H9 (cell line): ENCODE results near the gene SYNPO2. TPM values are rescaled to one million over a fixed set of nuclear protein-coding genes. Genes with fewer than 3 reads are reported as not detected.

ENCODE experiments used
- DNase-seq: peaks from one replicate; pipeline ENCODE4 v3.0.0-alpha.2; 2017
- H2AFZ ChIP-seq: one replicate; pipeline ENCODE4 v1.6.1; 2013; ENCODE audit warnings: mild to moderate bottlenecking, low read length, control low read depth, moderate library complexity
- H2AK5ac ChIP-seq: 2 replicates; pipeline ENCODE4 v1.6.1; 2013; ENCODE audit warnings: low read length, control low read depth, mixed read lengths; ENCODE audit not compliant: insufficient read length
- H2BK120ac ChIP-seq: one replicate; pipeline ENCODE4 v1.6.1; 2013; ENCODE audit warnings: low read depth, mild to moderate bottlenecking, low read length, control low read depth, inconsistent platforms; ENCODE audit not compliant: poor library complexity, severe bottlenecking
- H2BK12ac ChIP-seq: 2 replicates; pipeline ENCODE4 v1.6.1; 2013; ENCODE audit warnings: low read length, control low read depth, mixed read lengths, low read depth; ENCODE audit not compliant: insufficient read length
- H2BK15ac ChIP-seq: 2 replicates; pipeline ENCODE4 v1.6.1; 2013; ENCODE audit warnings: low read depth, low read length, control low read depth
- H2BK20ac ChIP-seq: one replicate; pipeline ENCODE4 v1.6.1; 2013; ENCODE audit warnings: low read depth, mild to moderate bottlenecking, low read length, control low read depth, inconsistent platforms; ENCODE audit not compliant: poor library complexity, severe bottlenecking
- H2BK5ac ChIP-seq: 2 replicates; pipeline ENCODE4 v1.6.1; 2013; ENCODE audit warnings: low read length, control low read depth, mixed read lengths; ENCODE audit not compliant: insufficient read length
- H3K14ac ChIP-seq: 2 replicates; pipeline ENCODE4 v1.6.1; 2013; ENCODE audit warnings: low read length, control low read depth; ENCODE audit not compliant: insufficient read depth
- H3K18ac ChIP-seq: 2 replicates; pipeline ENCODE4 v1.6.1; 2013; ENCODE audit warnings: low read depth, mild to moderate bottlenecking, mixed read lengths, low read length, control low read depth; ENCODE audit not compliant: insufficient read length
- H3K23ac ChIP-seq: 2 replicates; pipeline ENCODE4 v1.6.1; 2013; ENCODE audit warnings: low read length, control low read depth, mixed read lengths, low read depth; ENCODE audit not compliant: insufficient read length
- H3K23me2 ChIP-seq: 2 replicates; pipeline ENCODE4 v1.6.1; 2013; ENCODE audit warnings: low read depth, mild to moderate bottlenecking, mixed read lengths, low read length, control low read depth; ENCODE audit not compliant: insufficient read length, poor library complexity, severe bottlenecking
- H3K27ac ChIP-seq: 2 replicates; pipeline ENCODE4 v1.5.1; 2013; ENCODE audit warnings: low read length, control low read depth, mixed read lengths, low read depth; ENCODE audit not compliant: insufficient read length
- H3K27me3 ChIP-seq: 2 replicates; pipeline ENCODE4 v1.6.1; 2013; ENCODE audit warnings: low read length, control low read depth, inconsistent platforms; ENCODE audit not compliant: insufficient read depth
- H3K4ac ChIP-seq: 2 replicates; pipeline ENCODE4 v1.6.1; 2013; ENCODE audit warnings: low read depth, mild to moderate bottlenecking, control low read depth, inconsistent platforms, low read length, moderate library complexity
- H3K4me1 ChIP-seq: 2 replicates; pipeline ENCODE4 v1.6.1; 2013; ENCODE audit warnings: low read length, control low read depth, inconsistent platforms; ENCODE audit not compliant: insufficient read depth
- H3K4me2 ChIP-seq: 2 replicates; pipeline ENCODE4 v1.6.1; 2013; ENCODE audit warnings: low read length, control low read depth, mixed read lengths; ENCODE audit not compliant: insufficient read length, insufficient read depth
- H3K56ac ChIP-seq: 2 replicates; pipeline ENCODE4 v1.6.1; 2013; ENCODE audit warnings: low read depth, mild to moderate bottlenecking, mixed read lengths, low read length, control low read depth; ENCODE audit not compliant: insufficient read length
- H3K79me1 ChIP-seq: 2 replicates; pipeline ENCODE4 v1.6.1; 2013; ENCODE audit warnings: low read depth, mild to moderate bottlenecking, moderate library complexity, low read length, control low read depth, inconsistent platforms; ENCODE audit not compliant: insufficient read depth, poor library complexity, severe bottlenecking
- H3K79me2 ChIP-seq: 2 replicates; pipeline ENCODE4 v1.6.1; 2013; ENCODE audit warnings: low read length, control low read depth, inconsistent platforms; ENCODE audit not compliant: insufficient read depth
- H3K9ac ChIP-seq: 2 replicates; pipeline ENCODE4 v1.6.1; 2013; ENCODE audit warnings: low read length, control low read depth, mixed read lengths; ENCODE audit not compliant: insufficient read length; ENCODE audit errors: extremely low read depth
- H3K9me3 ChIP-seq: one replicate; pipeline ENCODE4 v1.6.1; 2013; ENCODE audit warnings: low read depth, low read length, inconsistent platforms; ENCODE audit not compliant: control insufficient read depth
- H3T11ph ChIP-seq: one replicate; pipeline ENCODE4 v1.6.1; 2013; ENCODE audit warnings: mild to moderate bottlenecking, low read length, control low read depth, inconsistent platforms
- H4K20me1 ChIP-seq: one replicate; pipeline ENCODE4 v1.6.1; 2013; ENCODE audit not compliant: control insufficient read depth, insufficient read length, insufficient read depth
- H4K5ac ChIP-seq: 2 replicates; pipeline ENCODE4 v1.6.1; 2013; ENCODE audit warnings: low read depth, mild to moderate bottlenecking, mixed read lengths, low read length, control low read depth; ENCODE audit not compliant: insufficient read length
- H4K8ac ChIP-seq: replicated peaks from 2 replicates; pipeline ENCODE4 v1.6.1; 2013; ENCODE audit warnings: low read length, control low read depth, mixed read lengths, low read depth; ENCODE audit not compliant: insufficient read length
- H4K91ac ChIP-seq: 2 replicates; pipeline ENCODE4 v1.6.1; 2013; ENCODE audit warnings: low read depth, mild to moderate bottlenecking, moderate library complexity, mixed read lengths, low read length, control low read depth; ENCODE audit not compliant: insufficient read length
- H3K27ac Mint-ChIP-seq, 3 experiments: 2 replicates in 2 of 3; 3 replicates in 1 of 3; pipeline ENCODE4 v1.8.0; 2020 to 2021; ENCODE audit warnings: mixed read lengths in 3 of 3, mild to moderate bottlenecking in 1 of 3, moderate library complexity in 1 of 3
- H3K27me3 Mint-ChIP-seq: 2 replicates; pipeline ENCODE4 v1.8.0; 2021; ENCODE audit warnings: low read depth, mild to moderate bottlenecking, moderate library complexity, mixed read lengths
- H3K36me3 Mint-ChIP-seq, 3 experiments: 2 replicates in 2 of 3; 3 replicates in 1 of 3; pipeline ENCODE4 v1.8.0; 2020 to 2021; ENCODE audit warnings: low read depth in 3 of 3, mixed read lengths in 3 of 3; ENCODE audit not compliant: insufficient read depth in 1 of 3
- H3K4me1 Mint-ChIP-seq, 2 experiments: 2 replicates each; pipeline ENCODE4 v1.8.0; 2020; ENCODE audit warnings: mixed read lengths in 2 of 2
- H3K4me3 Mint-ChIP-seq, 2 experiments: 2 replicates in 1 of 2; 3 replicates in 1 of 2; pipeline ENCODE4 v1.8.0; 2020 to 2021; ENCODE audit warnings: mild to moderate bottlenecking in 2 of 2, mixed read lengths in 2 of 2, moderate library complexity in 1 of 2
- H3K9me3 Mint-ChIP-seq, 2 experiments: 2 replicates in 1 of 2; 3 replicates in 1 of 2; pipeline ENCODE4 v1.8.0; 2020; ENCODE audit warnings: mild to moderate bottlenecking in 2 of 2, mixed read lengths in 2 of 2, moderate library complexity in 1 of 2
- CTCF ChIP-seq: fragments of 200-600 bp; sonication (generic); conservative IDR thresholded peaks from 3 replicates; pipeline ENCODE4 v1.8.0; 2021; ENCODE audit warnings: antibody characterized with exemption, mild to moderate bottlenecking
- WGBS: extraction: QIAGEN DNeasy Blood & Tissue Kit; methylation state at CpG from one replicate; pipeline ENCODE4 v1.1.7; 2013; ENCODE audit warnings: missing lambda C conversion rate, low lambda C conversion rate, mixed read lengths; ENCODE audit not compliant: insufficient read length; ENCODE audit errors: extremely low coverage; 5-methylcytosine and 5-hydroxymethylcytosine counted together
- total RNA-seq: library from RNA; stranded (reverse); gene quantifications from 2 replicates; pipeline ENCODE4 v1.2.1, GENCODE V29; 2021

The SYNPO2 gene
- total RNA-seq, 1 experiment from 2014 or later, result 1.1 TPM

- H3K4me1 Mint-ChIP-seq, result peaks cover 12 to 13% of the 10 kb centered on the region in 2 experiments
- peak; percentile 57 for DNase-seq
- no peak overlapping the region for H2BK5ac ChIP-seq
- H4K20me1 ChIP-seq, result no peaks in the 10 kb centered on the region
- peak overlapping the region; percentile 71 for H2AFZ ChIP-seq
- no peak overlapping the region for H3K18ac ChIP-seq
- no peak overlapping the region for H2BK120ac ChIP-seq
- H3K23ac ChIP-seq, result no peak overlapping the region
- H3K4me3 Mint-ChIP-seq, result no peak overlapping the region
- no peaks in the 10 kb centered on the region for H3K4me1 ChIP-seq
- H2AK5ac ChIP-seq, result no peak overlapping the region
- no peaks in the 10 kb centered on the region for H3K27me3 ChIP-seq
- H2BK12ac ChIP-seq, result no peak overlapping the region
- no peaks in the 10 kb centered on the region for H3K27me3 Mint-ChIP-seq
- H4K5ac ChIP-seq, result no peak overlapping the region
- H4K91ac ChIP-seq, result no peak overlapping the region
- H4K8ac ChIP-seq, result no peak overlapping the region
- no peak for TF ChIP-seq CTCF
- H3K14ac ChIP-seq, result no peak overlapping the region
- H3K36me3 Mint-ChIP-seq, result peaks cover 17 to 18% (median 17%) of the 10 kb centered on the region in 3 experiments
- no peak overlapping the region for H3K27ac ChIP-seq
- no peak overlapping the region for H3K56ac ChIP-seq
- no peaks in the 10 kb centered on the region for H3K79me2 ChIP-seq
- no peaks in the 10 kb centered on the region for H3K9me3 ChIP-seq
- H3T11ph ChIP-seq, result no peak overlapping the region
- WGBS, result no CpG with 5 or more reads among the region's 12 CpGs
- H3K79me1 ChIP-seq, result no peaks in the 10 kb centered on the region
- H3K27ac Mint-ChIP-seq, result peak overlapping the region in 2 of 3 experiments; percentile 47 to 67; a peak in 2 of 7 replicates
- H3K9ac ChIP-seq, result no peak overlapping the region
- H3K4me2 ChIP-seq, result no peak overlapping the region
- no peak overlapping the region for H2BK20ac ChIP-seq
- no peaks in the 10 kb centered on the region for H3K23me2 ChIP-seq
- no peak overlapping the region for H2BK15ac ChIP-seq
- no peak overlapping the region for H3K4ac ChIP-seq
- peaks cover 12 to 17% of the 10 kb centered on the region in 2 experiments; a peak in 4 of 5 replicates for H3K9me3 Mint-ChIP-seq
These were observed 7.0 kb upstream of the SYNPO2 start for GRCh38 chr4:118881512-118882146.
